Tracheal epithelial cell (primary cell): Measurements from ENCODE around the gene CIB1. TPM values are rescaled to one million over a fixed set of nuclear protein-coding genes. Genes with fewer than 3 reads are reported as not detected.

ENCODE experiments used
- total RNA-seq: library from RNA; depleted of rRNA; stranded (reverse); fragments of >200 nt; gene quantifications from 2 replicates; pipeline ENCODE4 v1.2.1, GENCODE V29; 2014

The CIB1 gene
- total RNA-seq, result 32.6 and 40.0 TPM in 2 replicates

DNA sequence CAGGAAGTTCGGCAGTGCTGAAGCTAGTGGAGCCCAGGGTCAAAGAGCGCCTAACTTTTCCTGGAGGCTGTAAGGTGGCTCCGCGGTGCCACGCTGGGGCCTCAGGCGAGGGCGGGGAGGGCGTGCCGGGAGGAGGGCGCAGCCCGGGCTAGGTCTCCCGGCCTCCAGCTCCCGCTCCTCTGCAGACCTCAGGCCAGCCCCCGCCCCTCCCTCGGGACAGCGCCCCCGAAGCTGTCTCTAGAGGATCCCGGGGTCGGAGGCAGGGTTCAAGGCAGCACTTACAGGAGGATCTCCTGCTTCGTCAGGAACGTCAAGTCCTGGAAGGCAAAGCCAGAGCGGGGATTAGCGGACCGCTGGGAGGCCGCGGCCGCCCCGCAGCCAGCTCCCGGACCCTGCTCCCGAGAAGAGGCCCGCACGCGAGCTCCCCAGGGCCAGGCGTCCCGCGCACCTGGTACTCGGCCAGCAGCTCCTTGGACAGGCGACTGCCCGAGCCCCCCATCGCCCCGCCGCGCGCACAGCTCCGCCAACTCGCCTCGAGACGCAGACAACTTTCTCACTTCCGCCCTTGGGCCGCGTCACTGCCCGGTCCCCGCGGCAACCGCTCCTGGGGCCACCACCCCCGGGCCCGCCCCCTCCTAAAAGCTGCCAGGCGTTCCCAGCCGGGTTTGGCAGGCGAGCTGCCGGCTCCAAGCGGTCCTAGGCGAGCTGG, at the start of gene CIB1:
Gene CIB1, minus strand, starts transcription at position 555 of the 709 bp plus-strand sequence. Its CDS starts 56 bp downstream, at position 499.

GRCh38 chr15:90265271-90266060, 31.7 kb upstream of the CIB1 start, which contains the start of gene NGRN:
Gene NGRN (plus strand): TSS chr15:90265672. CDS start chr15:90265713, 41 bp downstream.

DNA sequence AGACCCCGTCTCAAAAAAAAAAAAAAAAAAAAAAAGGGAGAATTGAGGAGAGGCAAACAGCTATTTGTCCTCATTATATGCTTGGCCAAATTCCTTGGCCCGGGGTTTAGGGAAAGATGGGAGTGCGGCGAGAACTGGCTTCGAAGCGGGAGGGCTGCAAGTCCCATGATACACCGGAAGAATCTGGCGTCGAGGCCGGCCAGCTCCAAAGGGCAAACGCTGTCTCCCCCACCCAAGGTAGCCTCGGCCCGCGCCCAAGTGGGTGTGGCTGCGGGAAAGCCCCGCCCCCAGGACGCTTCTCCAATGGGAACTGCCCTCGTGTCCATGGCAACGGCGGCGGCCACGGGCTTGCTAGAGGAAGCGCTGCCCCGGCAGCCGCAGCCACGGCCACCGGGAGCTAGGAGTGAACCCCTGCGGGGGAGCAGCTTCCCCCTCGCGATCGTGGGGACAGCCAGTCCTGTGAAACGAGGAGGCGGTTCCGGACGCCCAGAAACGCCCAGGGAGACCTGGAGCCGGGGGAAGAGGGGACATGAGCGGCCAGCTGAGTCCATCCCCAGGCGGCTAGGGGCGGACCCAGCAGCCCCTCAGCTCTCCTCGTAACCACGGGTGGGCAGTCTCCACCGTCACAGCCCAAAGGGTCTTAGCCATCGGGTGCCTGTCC, 15.6 kb upstream of the CIB1 start, which contains the start of gene TTLL13:
Gene TTLL13, plus strand, starts transcription at position 354 of the 661 bp plus-strand sequence. CDS start 1,075 bp downstream, outside the sequence.

DNA sequence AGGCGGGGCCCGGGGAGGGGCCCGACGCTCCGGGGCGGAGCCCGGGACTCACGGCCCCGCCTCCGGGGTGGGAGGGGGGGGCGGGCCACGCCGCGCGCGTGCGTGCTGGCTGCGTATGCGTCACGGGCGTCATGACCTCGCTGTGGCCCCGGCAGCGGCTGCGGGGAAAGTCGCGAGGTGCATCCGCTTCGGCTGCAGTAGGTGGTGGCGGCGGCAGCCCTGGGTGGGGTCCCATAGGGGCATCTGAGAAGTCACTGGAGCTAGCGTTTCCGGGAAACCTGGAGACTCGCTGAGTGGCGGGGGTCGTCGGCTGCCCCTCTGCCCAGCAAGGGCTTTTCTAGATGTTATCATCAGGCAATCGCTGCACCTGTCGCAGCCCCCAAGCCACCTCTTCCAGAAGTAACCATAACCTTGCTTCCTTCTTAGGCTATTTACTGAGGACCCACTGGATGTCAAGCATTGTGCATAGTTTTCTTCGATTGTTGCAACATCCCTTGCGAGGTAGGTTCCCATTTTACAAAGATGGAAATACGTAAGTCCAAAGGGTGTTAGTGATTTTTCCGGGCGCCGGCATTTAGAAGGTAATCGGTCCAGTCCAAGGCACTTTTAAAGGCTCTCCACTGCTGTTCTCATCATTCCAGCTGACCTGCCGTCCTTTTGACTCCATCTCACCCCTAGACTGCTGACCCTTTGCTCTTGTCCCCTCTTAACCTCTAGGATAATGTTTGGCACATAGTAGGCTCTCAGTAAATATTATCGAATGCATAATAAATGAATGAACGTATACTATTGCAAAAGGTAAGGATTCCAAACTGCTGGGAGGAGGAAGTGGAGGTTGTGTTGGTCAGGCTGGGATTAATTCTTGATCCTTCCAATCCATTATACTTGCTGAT, 601 bp upstream of the CIB1 start, which contains the start of gene GDPGP1:
Gene GDPGP1, plus strand, starts transcription at position 114 of the 893 bp plus-strand sequence. CDS start 6,700 bp downstream, outside the sequence.

GRCh38 chr15:90201130-90201943, 32.4 kb downstream of the CIB1 start, which contains the start of gene SEMA4B:
Gene SEMA4B (plus strand): TSS chr15:90201330. CDS start chr15:90201579, 249 bp downstream.

Other genes starting within 250 kb of the CIB1 start
- 9.8 and 22.9 TPM in 2 replicates for gene ZNF710, start 232.6 kb downstream of the CIB1 start, total RNA-seq
- gene IDH2, start 131.5 kb downstream of the CIB1 start, total RNA-seq, result 46.0 and 76.6 TPM in 2 replicates
- gene SEMA4B, start 32.6 kb downstream of the CIB1 start, total RNA-seq, result 138 and 191 TPM in 2 replicates
- 1.1 and 5.1 TPM in 2 replicates for gene GDPGP1, start 268 bp upstream of the CIB1 start, total RNA-seq
- not detected in 2 replicates for gene TTLL13, start 15.6 kb upstream of the CIB1 start, total RNA-seq
- gene NGRN, start 31.7 kb upstream of the CIB1 start, total RNA-seq, result 95.4 and 121 TPM in 2 replicates
- 3.4 and 3.6 TPM in 2 replicates for gene ZNF774, start 118.3 kb upstream of the CIB1 start, total RNA-seq
- gene IQGAP1, start 154.3 kb upstream of the CIB1 start, total RNA-seq, result 205 and 209 TPM in 2 replicates